GM10847 (cell line): Measurements from ENCODE around the gene MAEA.

Source experiments
- POLR2A ChIP-seq: IDR thresholded peaks from 2 replicates; pipeline ENCODE4 v1.6.1; 2011; ENCODE audit not compliant: insufficient read length; ENCODE audit errors: extremely low read depth

The MAEA gene

DNA sequence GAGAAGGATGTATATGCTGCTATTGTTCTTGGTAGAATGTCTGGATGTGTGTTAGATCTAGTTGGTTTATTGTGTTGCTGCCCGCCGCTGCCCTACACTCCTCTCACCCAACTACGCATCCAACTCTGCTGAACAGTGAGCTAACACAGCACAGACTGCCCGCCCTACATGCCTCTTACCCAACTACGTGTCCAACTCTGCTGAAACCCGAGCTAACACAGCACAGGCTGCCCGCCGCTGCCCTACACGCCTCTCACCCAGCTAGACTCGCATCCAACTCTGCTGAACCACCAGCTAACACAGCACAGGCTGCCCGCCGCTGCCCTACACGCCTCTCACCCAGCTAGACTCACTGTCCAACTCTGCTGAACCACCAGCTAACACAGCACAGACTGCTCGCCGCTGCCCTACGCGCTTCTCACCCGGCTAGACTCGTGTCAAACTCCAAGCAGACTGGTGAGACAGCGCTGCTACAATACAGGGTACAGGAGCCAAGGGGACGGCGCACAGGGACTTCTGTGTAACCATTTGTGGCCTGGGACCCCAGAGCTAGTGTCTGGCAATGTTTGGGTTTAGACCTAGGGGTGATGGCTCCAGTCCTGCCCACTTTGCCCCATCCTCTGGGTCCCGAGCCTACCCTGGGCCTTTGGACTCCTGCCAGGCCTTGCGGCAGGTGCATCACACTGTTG, 29.1 kb upstream of the MAEA start:
- no peak for TF ChIP-seq POLR2A

DNA sequence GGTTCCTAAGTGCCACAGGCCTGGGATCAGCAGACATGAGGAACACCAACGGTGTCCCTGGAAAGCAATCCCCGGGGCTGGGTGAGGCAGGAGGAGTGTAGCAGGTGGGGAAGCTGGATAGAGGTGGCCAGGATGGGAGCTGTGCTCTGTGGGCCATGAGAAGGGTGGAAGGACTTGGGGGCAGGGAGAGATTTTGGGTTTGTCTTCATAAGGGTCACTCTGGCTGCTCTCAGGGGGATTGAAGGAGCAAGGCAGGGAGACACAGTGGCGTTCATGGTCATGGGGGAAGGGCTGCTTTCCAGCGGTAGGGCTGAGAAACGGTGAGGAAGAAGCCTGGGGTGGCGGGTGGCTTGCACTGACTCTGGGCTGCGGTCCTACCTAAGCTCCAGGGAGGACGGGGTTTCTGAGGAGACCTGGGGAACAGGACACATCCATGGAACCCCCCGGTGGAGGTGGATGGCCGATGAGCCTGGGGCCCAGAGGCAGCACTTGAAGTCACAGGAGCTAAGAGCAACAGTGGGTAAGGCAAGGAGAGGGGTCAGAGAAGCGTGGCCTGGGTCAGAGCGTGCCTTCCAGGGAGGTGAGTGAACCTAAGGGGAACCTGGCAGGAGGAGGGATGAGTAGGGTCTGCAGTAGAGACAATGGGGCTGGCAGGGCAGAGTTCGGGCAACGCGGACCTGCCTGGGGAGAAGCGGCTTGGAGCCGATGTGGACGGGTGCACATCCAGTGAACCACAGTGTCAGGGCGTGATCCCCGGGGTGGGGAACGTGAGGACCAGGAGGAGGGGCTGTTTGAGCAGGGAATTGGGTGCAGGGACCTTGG, 28.4 kb upstream of the MAEA start:
- TF ChIP-seq POLR2A, result no peak

DNA sequence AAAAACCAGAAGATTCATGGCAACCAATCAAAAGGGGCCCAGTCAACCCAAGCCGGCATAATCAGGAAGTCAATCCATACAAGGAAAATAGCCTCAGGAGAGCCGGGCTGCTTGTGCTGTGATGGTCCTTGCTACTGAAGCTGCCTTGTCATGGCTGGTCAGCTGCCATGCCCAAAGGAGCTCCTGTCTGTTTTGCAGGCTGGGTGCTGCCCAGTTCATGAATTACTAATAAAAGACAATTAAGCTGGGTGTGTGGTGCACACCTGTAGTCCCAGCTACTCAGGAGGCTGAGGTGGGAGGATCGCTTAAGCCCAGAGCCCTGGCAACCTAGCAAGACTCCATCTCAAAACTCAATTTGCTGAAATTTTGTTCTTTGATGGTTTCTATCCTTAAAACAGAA, 24.7 kb upstream of the MAEA start:
- TF ChIP-seq POLR2A, result no peak

DNA sequence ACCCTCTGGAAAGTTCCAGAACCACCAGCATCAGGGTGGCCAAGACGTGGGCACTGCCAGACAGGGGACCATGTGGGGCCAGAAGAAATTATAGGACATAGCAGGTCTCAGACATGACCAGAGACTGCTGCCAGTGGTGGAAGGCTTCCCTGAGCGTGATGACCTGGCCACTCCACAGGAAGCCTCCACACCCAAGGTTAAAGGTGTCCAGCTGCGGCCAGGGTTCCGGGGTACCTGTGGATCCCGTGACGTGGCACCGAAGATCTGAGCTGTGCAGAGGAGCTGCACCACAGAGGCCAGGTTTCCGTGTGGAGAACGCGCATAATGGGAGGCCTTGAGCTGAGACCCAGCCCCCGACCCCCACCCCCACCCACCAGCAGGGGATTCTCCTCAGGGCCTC, 24.3 kb upstream of the MAEA start:
- no peak for TF ChIP-seq POLR2A

DNA sequence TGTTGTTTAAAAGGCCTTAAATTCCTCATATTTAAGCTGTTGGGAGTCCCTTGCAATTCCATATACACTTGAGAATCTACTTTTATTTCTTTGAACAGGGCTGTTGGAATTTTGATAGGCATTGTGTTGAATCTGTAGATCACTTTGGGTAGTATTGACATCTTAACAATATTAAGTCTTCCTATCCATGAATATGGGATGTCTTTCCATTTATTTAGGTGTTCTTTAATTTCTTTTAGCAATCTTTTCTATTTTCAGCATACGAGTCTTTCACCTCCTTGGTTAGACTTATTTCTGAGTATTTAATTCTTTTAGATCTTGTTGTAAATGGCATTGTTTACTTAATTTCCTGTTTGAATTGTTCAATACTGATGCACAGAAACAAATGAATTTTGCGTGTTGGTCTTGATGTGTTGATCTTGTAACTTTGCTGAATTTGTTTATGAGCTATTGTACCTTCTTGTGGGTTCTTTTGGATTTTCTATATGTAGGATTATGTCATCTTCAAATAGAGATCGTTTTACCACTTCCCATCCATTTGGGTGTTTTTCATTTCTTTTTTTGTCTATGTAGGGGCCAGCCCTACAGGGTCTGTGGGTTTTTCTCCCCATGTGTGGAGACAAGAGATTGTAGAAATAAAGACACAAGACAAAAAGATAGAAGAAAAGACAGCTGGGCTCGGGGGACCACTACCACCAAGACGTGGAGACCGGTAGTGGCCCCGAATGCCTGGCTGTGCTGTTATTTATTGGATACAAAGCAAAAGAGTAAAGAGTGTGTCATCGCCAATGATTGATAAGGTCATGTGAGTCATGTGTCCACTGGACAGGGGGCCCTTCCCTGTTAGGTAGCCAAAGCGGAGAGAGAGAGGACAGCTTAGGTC, 22.6 kb upstream of the MAEA start:
- TF ChIP-seq POLR2A, result no peak

DNA sequence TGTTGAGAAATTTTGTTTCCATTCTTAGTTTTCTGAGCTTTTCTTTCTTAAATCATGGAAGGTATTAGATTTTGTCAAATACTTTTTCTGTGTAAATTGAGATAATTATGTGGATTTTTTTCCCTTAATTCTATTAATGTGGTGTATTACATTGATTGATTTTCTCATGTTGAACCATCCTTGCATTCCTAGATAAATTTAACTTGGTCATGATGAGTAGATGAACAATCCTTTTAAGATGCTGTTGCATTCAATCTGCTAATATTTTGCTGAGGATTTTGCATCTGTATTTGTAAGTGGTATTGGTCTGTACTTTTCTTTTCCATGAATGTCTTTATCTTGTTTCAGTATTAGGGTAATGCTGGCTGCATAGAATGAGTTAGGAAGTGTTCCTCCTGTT, 20.5 kb upstream of the MAEA start:
- TF ChIP-seq POLR2A, result no peak

DNA sequence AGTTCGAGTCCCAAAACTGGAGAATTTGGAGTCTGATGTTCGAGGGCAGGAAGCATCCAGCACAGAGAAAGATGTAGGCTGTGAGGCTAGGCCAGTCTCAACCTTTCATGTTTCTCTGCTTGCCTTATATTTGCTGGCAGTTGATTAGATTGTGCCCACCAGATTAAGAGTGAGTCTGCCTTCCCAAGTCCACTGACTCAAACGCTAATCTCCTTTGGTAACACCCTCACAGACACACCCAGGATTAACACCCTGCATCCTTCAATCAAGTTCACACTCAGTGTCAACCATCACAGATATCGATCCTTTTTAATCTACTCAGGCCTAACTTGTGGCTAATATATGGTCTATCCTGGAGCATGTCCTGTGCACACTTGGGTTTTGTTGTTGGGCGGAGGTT, 18.0 kb upstream of the MAEA start:
- TF ChIP-seq POLR2A, result no peak

DNA sequence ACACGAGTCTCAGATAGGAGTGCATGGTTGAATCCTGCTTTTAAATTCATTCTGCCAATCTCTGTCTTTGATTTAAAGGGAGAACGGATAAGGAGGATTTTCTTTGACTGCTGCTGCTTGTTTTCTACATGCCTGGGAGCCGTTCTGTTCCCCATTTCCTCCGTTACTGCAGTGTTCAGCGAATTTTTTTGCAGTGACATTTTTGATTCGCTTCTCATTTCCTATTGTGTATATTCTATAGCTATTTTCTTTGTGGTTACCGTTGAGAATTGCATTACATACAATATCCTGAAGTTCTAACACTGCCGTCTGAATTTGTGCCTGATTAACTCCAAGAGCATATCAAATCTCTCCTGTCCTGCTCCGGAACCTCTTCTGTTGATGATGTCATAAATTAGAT, 14.8 kb upstream of the MAEA start:
- TF ChIP-seq POLR2A, result no peak

DNA sequence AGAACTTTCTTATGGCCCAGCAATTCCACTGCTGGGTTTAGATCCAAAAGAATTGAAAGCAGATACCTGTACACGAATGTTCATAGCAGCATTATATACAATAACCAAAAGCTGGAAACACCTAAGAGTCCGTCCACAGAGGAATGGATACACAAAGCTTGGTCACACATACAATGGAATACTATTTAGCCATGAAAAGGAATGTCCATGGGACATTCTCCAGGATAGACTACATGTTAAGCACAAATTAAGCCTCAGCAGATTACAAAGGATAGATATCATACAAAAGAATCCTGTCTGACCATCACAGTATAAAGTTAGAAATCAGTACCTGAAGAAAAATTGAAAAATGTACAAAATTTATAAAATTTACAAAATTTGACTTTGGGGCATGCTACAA, 12.7 kb upstream of the MAEA start:
- no peak for TF ChIP-seq POLR2A

DNA sequence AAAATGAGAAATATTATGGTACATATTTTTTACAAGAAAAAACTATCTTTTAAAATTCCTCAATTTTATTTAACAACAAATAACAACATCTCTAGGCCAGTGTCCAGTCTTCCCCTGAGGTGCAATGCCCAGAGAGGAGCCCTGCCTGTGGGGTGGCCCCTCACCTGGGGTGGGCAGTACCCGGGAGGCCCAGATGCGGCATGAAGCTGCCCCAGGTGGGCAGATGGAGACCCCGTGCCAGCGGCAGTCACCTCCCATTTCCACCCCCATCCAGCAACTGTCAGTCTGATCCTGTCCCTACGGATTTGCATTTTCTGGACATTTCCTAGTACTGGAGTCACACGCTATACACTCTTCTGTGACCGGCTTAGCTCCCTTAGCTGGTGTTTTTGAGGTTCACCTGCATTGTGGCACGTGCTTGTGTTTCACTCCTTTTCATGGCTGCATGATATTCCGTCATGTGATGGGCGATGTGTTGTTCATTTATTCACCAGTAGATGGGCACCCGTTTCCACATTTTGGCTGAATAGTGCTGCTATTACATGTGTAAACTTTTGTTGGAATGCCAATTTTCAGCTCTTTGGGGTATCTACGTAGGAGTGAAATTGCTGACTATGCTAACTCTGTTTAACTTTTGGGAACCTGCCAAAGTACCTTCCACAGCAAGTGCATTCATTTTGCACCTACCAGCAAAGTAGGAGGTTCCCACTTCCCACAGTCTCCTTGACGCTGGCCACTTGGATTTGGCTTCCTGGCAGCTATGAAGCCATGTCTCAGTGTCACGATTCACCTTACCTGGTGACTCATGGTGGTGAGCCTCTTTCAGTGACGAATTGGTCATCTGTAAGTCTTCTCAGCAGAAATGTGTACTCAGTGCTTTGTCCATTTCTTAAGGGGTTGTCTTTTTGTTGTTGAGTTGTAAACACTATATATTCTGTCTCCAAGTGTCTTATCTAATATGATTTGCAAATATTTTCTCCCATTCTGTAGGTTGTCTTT, 11.7 kb upstream of the MAEA start:
- TF ChIP-seq POLR2A, result no peak

DNA sequence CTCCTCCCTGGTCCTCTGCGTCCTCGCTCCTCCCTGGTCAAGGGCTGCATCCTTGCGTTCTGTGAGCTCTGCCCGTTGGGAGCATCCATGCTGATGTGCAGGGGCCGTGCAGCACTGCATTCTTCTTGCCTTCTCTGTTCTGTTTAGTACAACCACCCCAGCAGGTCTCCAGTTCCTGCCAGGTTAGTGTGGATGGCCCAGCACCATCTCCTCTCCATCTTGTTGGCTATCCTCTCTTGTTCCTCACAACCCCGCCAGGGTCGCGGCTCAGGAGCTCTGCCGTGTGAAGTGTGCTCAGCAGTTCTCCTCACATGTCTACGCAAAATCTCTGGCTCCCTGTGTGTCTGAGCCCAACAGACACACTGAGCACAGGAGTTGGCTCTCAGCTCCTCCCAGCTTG, 10.4 kb upstream of the MAEA start:
- TF ChIP-seq POLR2A, result no peak

DNA sequence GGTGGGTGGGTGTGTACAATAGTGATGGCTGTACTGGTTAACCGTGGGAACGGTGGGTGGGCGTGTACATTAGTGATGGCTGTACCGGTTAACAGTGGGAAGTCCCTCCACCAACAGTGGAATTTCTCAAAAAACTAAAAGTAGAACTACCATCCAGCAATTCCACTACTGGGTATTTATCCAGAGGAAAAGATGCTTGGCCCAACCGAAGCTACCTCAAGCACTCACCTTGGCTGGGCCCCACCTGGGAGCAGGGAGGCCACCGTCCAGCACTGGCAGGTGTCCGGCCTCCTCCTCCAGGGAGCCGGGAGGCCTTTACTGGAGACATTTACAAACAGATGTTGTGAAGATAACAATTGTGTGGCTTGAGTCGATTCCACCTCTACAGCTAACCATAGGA, 6.0 kb upstream of the MAEA start:
- no peak for TF ChIP-seq POLR2A

DNA sequence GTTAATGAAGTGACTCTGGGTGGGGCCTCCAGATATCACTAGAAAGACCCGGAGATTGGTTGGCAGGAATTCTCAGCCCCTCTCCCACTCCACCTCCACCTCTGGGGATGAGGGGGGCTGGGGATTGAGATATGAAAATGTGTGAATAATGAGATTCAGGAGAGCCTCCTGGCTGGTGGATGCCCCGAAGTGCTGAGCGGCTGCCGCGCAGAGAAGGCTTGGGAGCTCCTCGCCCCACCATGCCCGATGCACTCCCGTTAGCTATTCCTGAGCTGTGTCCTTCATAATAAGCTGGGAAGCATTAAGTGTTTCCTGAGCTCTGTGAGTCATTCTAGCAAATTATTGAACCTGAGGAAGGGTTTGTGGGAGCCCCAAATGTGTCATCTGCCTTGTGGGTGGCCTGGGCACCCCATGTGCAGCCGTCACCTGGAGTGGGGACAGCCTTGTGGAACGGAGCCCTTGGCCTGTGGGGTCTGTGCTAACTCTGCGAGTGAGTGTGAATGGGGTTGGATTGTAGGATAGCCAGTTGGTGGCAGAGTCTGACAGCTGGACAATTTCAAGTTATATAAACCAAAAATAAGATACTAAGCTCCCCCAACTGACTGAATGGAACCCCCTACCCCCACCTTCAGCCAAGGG, 4.4 kb upstream of the MAEA start:
- no peak for TF ChIP-seq POLR2A
